ENCODE measurements around the gene TRIM7.

- TF ChIP-seq EZH2 (IDR thresholded peaks at IDR 0.05; ENCODE audit: insufficient read depth, poor library complexity, severe bottlenecking) (no peak), EZH2phosphoT487 (IDR thresholded peaks at IDR 0.05; ENCODE audit: insufficient read depth, low read depth) (no peak)
Measured at GRCh38 chr5:181239062-181239663, 34.2 kb upstream of the TRIM7 start.
